ENCODE results near the gene C1orf174. TPM values are rescaled to one million over a fixed set of nuclear protein-coding genes. Genes with fewer than 3 reads are reported as not detected.

C1orf174 gene
- total and polyA plus RNA-seq, 4 donors: 10.8 to 19.3 (median 17.6) TPM

DNA sequence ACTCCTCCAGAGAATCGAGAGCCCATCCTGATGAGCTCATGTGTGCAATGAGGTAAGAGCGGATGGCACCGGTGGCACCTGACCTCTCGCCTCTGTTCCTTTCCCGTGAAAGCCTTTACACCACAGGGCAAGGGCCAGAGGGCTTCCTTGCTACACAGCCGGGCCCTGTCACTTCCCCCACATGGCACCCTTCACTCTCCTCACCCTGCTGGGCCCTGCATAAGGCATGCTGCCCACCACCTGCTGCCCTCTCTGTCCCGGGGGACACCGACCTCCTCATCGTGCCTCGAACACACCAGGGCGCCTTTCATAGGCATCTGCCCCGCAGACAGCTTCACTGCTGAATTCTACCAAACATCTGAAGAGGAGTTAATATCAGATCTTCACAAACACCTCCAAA is 45.1 kb upstream of the C1orf174 start:
- ATAC-seq (ENCODE audit: insufficient read depth, low FRiP score): no peak
- WGBS, 2 donors: 77 to 78% methylated on average over 12 of the region's 12 CpGs

DNA sequence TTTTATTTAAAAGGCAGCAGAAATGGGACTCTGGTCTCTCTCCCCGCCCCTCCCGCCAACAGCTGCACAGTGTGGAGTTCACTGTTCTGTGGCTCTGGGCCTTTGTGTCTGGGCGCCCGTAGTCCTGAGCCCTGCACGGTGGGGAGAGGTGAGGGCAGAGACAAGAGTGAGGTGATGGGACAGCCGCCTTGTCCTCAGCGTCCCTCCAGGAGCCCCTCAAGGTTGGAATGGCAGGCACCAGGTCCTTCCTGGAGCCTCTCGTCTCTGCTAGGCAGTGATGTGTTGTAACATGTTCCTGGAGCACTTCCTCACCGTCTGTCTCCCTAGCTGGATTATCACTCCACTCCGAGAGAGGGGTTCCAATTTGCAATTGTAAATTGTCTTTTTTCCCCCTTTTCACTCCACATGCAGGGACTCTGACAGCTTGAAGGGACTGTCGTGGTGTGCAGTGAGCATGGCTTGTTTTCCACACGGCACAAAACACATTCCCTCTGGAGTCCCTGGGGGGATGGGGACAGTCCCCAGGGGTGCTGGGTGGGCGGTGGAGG is 44.6 kb upstream of the C1orf174 start:
- TF ChIP-seq, protein P1, sequence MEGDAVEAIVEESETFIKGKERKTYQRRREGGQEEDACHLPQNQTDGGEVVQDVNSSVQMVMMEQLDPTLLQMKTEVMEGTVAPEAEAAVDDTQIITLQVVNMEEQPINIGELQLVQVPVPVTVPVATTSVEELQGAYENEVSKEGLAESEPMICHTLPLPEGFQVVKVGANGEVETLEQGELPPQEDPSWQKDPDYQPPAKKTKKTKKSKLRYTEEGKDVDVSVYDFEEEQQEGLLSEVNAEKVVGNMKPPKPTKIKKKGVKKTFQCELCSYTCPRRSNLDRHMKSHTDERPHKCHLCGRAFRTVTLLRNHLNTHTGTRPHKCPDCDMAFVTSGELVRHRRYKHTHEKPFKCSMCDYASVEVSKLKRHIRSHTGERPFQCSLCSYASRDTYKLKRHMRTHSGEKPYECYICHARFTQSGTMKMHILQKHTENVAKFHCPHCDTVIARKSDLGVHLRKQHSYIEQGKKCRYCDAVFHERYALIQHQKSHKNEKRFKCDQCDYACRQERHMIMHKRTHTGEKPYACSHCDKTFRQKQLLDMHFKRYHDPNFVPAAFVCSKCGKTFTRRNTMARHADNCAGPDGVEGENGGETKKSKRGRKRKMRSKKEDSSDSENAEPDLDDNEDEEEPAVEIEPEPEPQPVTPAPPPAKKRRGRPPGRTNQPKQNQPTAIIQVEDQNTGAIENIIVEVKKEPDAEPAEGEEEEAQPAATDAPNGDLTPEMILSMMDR (IDR thresholded peaks at IDR 0.05; ENCODE audit: control extremely low read depth, extremely low read depth): no peak
- H3K9me3 ChIP-seq (ENCODE audit: control insufficient read depth in 4 of 4, insufficient read depth in 3 of 4, low read length in 3 of 4): peaks cover 0 to 9% (median 0%) of the 10 kb centered on the region in 4 donors
- H3K27ac ChIP-seq (ENCODE audit: low read depth in 1 of 2, low read length in 1 of 2): no peak overlapping the region
- peaks cover 0 to 16% (median 3%) of the 10 kb centered on the region in 3 donors for H3K27me3 ChIP-seq (ENCODE audit: control insufficient read depth in 3 of 3, insufficient read depth in 3 of 3, low read length in 2 of 3)
- H3K9ac ChIP-seq (ENCODE audit: insufficient read depth in 1 of 2, low read length in 2 of 2): no peak overlapping the region
- H3K4me1 ChIP-seq (ENCODE audit: control insufficient read depth in 5 of 5, insufficient read depth in 5 of 5, low read length in 5 of 5): peaks cover 0 to 14% (median 0%) of the 10 kb centered on the region in 5 donors
- ATAC-seq (ENCODE audit: insufficient read depth, low FRiP score): no peak
- no peak for DNase-seq
- H3K4me3 ChIP-seq: no peak overlapping the region
- no peaks in the 10 kb centered on the region for H3K36me3 ChIP-seq (ENCODE audit: control insufficient read depth in 4 of 4, insufficient read depth in 4 of 4, low read length in 4 of 4)
- 64 to 66% methylated on average over 13 of the region's 13 CpGs for WGBS, 2 donors

More for the DNA sequence above, 45.1 kb upstream of the C1orf174 start:
- Histone ChIP-seq H3K27ac (ENCODE audit: low read depth in 1 of 2, low read length in 1 of 2) (no peak overlapping the region), H3K36me3 (ENCODE audit: control insufficient read depth in 4 of 4, insufficient read depth in 4 of 4, low read length in 4 of 4) (no peaks in the 10 kb centered on the region), H3K9me3 (ENCODE audit: control insufficient read depth in 4 of 4, insufficient read depth in 3 of 4, low read length in 3 of 4) (peaks cover 0 to 9% (median 0%) of the 10 kb centered on the region in 4 donors), H3K4me3 (no peak overlapping the region), H3K9ac (ENCODE audit: insufficient read depth in 1 of 2, low read length in 2 of 2) (no peak overlapping the region), H3K4me1 (ENCODE audit: control insufficient read depth in 5 of 5, insufficient read depth in 5 of 5, low read length in 5 of 5) (peaks cover 0 to 14% (median 0%) of the 10 kb centered on the region in 5 donors), H3K27me3 (ENCODE audit: control insufficient read depth in 3 of 3, insufficient read depth in 3 of 3, low read length in 2 of 3) (peaks cover 0 to 16% (median 3%) of the 10 kb centered on the region in 3 donors)
- TF ChIP-seq, protein P1 (IDR thresholded peaks at IDR 0.05; ENCODE audit: control extremely low read depth, extremely low read depth): no peak
- DNase-seq: no peak

DNA sequence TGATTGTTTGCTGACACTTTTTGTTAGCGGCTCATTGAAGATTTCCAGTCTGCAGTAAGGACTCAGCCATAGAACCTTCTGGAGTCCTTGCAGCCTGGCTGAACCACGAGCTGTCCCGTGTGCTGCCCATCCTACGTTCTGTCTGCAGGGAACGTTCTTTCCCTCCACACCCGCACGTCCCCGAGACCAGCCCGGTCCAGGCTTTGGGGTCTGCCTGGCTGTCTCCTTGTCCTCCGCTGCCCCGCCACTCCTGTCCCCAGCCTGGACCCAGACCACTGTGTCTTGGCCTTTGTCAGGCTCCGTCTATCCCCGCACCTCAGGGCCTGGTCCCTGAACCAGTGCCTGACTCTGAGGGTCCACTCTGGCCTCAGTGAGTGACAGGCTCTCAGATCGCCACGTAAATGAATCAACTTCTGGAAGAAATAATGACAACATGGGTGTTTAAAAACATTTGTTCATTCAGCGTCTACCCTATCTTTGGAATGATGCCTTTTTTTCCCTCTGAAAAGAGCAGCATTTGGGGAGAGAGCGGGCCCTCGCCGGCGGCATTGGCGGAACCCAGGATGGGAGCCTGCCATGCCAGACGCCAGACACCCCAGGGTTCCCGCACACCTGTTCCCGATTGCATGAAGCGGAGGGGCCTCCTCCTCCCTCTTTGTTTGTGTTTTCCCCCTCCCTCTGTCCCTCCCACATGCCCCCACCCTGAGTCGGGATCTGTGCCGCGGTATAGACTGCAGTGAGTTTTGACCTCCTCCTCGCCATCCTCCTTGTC is 43.9 kb upstream of the C1orf174 start:
- H3K36me3 ChIP-seq (ENCODE audit: control insufficient read depth in 4 of 4, insufficient read depth in 4 of 4, low read length in 4 of 4): no peaks in the 10 kb centered on the region
- peaks cover 0 to 9% (median 0%) of the 10 kb centered on the region in 4 donors for H3K9me3 ChIP-seq (ENCODE audit: control insufficient read depth in 4 of 4, insufficient read depth in 3 of 4, low read length in 3 of 4)
- no peak for DNase-seq
- H3K27me3 ChIP-seq (ENCODE audit: control insufficient read depth in 3 of 3, insufficient read depth in 3 of 3, low read length in 2 of 3): peaks cover 0 to 16% (median 3%) of the 10 kb centered on the region in 3 donors
- TF ChIP-seq, protein P1 (IDR thresholded peaks at IDR 0.05; ENCODE audit: control extremely low read depth, extremely low read depth): no peak
- no peak overlapping the region for H3K9ac ChIP-seq (ENCODE audit: insufficient read depth in 1 of 2, low read length in 2 of 2)
- no peak overlapping the region for H3K4me3 ChIP-seq
- H3K27ac ChIP-seq (ENCODE audit: low read depth in 1 of 2, low read length in 1 of 2): no peak overlapping the region
- no peak for ATAC-seq (ENCODE audit: insufficient read depth, low FRiP score)
- WGBS, 2 donors: 81 to 86% methylated on average over 29 of the region's 29 CpGs
- peaks cover 0 to 14% (median 0%) of the 10 kb centered on the region in 5 donors for H3K4me1 ChIP-seq (ENCODE audit: control insufficient read depth in 5 of 5, insufficient read depth in 5 of 5, low read length in 5 of 5)
